Vagina (tissue), 2 donors: ENCODE measurements around the gene SLC26A9. TPM values are rescaled to one million over a fixed set of nuclear protein-coding genes. Genes with fewer than 3 reads are reported as not detected.

ENCODE experiments used
- DNase-seq, 2 donors: peaks; one replicate each; pipeline ENCODE4 v3.0.0-alpha.2; 2017; ENCODE audit errors: extremely low spot score in 2 of 2
- H3K27ac ChIP-seq: fragments of 200-600 bp; sonication (generic); one replicate; pipeline ENCODE4 v1.5.1; 2019
- H3K27me3 ChIP-seq: fragments of 200-600 bp; sonication (generic); one replicate; pipeline ENCODE4 v1.5.1; 2019
- H3K36me3 ChIP-seq, 2 donors: fragments of 200-600 bp; sonication (generic); one replicate each; pipeline ENCODE4 v1.5.1; 2017 to 2019
- H3K4me1 ChIP-seq: fragments of 200-600 bp; sonication (generic); one replicate; pipeline ENCODE4 v1.5.1; 2019
- H3K4me3 ChIP-seq, 2 donors: fragments of 200-600 bp; sonication (generic); 1 replicate in 1 of 2; 2 replicates in 1 of 2; pipeline ENCODE4 v1.5.1; 2016 to 2019
- H3K9me3 ChIP-seq: fragments of 200-600 bp; sonication (generic); one replicate; pipeline ENCODE4 v1.5.1; 2019
- POLR2A ChIP-seq, 2 donors: fragments of 450-650 bp; IDR thresholded peaks; one replicate each; pipeline ENCODE4 v1.6.1; 2017; ENCODE audit warnings: antibody characterized with exemption in 2 of 2, mild to moderate bottlenecking in 2 of 2, moderate library complexity in 2 of 2
- POLR2AphosphoS5 ChIP-seq, 2 donors: sonication (generic); formaldehyde crosslinking; IDR thresholded peaks; one replicate each; pipeline ENCODE4 v1.9.0; 2017; ENCODE audit warnings: antibody characterized with exemption in 2 of 2, mild to moderate bottlenecking in 2 of 2, low read depth in 1 of 2; ENCODE audit not compliant: insufficient read depth in 1 of 2
- intact Hi-C: fragments of 100-400 bp; cut with DNase I; formaldehyde crosslinking; loops from one replicate; pipeline ENCODE4 v1.15.1; 2023
- total RNA-seq: library from RNA; depleted of rRNA; stranded (reverse); fragments of >200 nt; gene quantifications from one replicate; pipeline ENCODE4 v1.2.3, GENCODE V29; 2016
- TF ChIP-seq, protein P1 (sequence below), 3 experiments: fragments of 450-650 bp in 2 of 3; fragments of 200-600 bp in 1 of 3; sonication (generic) in 1 of 3; IDR thresholded peaks; one replicate each; pipeline ENCODE4 v1.5.1; 2017 to 2019; ENCODE audit warnings: antibody characterized with exemption in 3 of 3, mild to moderate bottlenecking in 2 of 3, moderate library complexity in 2 of 3

Gene SLC26A9
- total RNA-seq, 1 donor from 2014 or later: 0.74 TPM

DNA sequence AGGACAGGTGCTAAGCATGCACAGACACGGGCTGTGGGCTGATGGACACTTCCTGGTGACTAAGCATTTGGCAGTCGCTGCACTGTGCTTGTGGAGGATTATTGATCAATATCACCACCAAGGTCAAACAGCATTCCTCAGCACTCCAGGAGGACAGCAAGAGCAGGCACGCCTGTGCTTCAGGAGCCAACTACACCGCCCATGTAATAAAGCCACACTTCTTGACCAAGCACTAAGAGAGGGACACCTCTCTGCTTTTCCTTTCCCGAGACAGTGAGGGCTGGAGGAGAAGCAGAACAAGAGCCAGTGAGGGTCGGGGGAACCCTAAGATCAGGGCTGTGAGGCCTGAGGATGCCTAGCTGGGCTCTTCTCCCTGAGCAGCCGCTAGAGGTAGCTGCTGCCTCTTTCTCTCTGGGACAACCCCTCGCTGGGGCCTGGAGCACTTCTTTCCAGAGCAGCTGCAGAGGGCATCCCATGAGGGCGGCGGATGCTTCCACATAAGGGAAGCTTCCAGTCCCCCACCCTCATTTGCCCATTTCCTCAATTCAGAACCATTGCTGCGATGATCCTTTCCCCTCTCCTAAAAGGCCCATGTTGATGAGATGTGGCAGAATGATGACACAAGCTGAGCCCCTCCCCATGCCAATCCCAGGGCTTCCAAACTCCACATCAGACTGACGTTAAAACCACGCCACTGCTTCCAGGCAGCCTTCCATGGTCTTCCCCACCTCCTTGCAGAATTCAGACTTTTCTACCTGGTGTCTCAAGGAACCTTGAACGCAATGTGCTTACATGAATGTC is 40.9 kb upstream of the SLC26A9 start:
- peaks cover 13% of the 10 kb centered on the region for H3K4me1 ChIP-seq

DNA sequence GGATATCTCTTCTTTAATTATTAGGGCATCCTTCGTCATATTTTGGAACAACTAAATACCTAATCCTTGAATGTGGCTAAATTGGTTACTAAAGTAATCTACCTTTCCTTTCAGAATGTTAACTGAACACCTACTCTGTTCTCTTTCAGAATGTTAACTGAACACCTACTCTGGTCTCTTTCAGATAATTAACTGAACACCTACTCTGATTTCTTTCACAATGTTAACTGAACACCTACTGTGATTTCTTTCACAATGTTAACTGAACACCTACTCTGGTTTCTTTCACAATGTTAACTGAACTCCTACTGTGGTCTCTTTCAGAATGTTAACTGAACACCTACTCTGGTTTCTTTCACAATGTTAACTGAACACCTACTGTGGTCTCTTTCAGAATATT is 38.0 kb upstream of the SLC26A9 start:
- intact Hi-C loops: loop anchor here (10.0 kb wide), 1 partner anchor 124 kb away; no protein-coding TSS in a partner anchor
- Histone ChIP-seq H3K4me3 (no peak overlapping the region), H3K36me3 (no peaks in the 10 kb centered on the region), H3K4me1 (peaks cover 23% of the 10 kb centered on the region), H3K27me3 (no peaks in the 10 kb centered on the region), H3K27ac (no peak overlapping the region), H3K9me3 (no peaks in the 10 kb centered on the region)
- TF ChIP-seq, protein P1, sequence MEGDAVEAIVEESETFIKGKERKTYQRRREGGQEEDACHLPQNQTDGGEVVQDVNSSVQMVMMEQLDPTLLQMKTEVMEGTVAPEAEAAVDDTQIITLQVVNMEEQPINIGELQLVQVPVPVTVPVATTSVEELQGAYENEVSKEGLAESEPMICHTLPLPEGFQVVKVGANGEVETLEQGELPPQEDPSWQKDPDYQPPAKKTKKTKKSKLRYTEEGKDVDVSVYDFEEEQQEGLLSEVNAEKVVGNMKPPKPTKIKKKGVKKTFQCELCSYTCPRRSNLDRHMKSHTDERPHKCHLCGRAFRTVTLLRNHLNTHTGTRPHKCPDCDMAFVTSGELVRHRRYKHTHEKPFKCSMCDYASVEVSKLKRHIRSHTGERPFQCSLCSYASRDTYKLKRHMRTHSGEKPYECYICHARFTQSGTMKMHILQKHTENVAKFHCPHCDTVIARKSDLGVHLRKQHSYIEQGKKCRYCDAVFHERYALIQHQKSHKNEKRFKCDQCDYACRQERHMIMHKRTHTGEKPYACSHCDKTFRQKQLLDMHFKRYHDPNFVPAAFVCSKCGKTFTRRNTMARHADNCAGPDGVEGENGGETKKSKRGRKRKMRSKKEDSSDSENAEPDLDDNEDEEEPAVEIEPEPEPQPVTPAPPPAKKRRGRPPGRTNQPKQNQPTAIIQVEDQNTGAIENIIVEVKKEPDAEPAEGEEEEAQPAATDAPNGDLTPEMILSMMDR (IDR thresholded peaks at IDR 0.05): no peak
- TF ChIP-seq POLR2AphosphoS5 (IDR thresholded peaks at IDR 0.05; ENCODE audit: insufficient read depth in 1 of 2, low read depth in 1 of 2): no peak
- TF ChIP-seq POLR2A (IDR thresholded peaks at IDR 0.05): no peak
- DNase-seq: no peak

More for the DNA sequence above, 40.9 kb upstream of the SLC26A9 start:
- DNase-seq: no peak
- H3K4me3 ChIP-seq: no peak overlapping the region
- intact Hi-C loops: loop anchor here (10.0 kb wide), 1 partner anchor 121 kb away; no protein-coding TSS in a partner anchor
- no peaks in the 10 kb centered on the region for H3K9me3 ChIP-seq
- no peaks in the 10 kb centered on the region for H3K36me3 ChIP-seq
- TF ChIP-seq, protein P1 (IDR thresholded peaks at IDR 0.05): peak; percentile 24 to 53 (median 44)
- TF ChIP-seq POLR2A (IDR thresholded peaks at IDR 0.05): no peak
- TF ChIP-seq POLR2AphosphoS5 (IDR thresholded peaks at IDR 0.05; ENCODE audit: insufficient read depth in 1 of 2, low read depth in 1 of 2): peak in 1 of 2 donors; percentile 62
- H3K27ac ChIP-seq: peak overlapping the region; percentile 19
- H3K27me3 ChIP-seq: no peaks in the 10 kb centered on the region

- Histone ChIP-seq H3K27me3 (no peaks in the 10 kb centered on the region), H3K4me3 (no peak overlapping the region), H3K36me3 (no peaks in the 10 kb centered on the region), H3K9me3 (no peaks in the 10 kb centered on the region), H3K4me1 (peaks cover 32% of the 10 kb centered on the region), H3K27ac (no peak overlapping the region)
- intact Hi-C loops: loop anchor here (10.0 kb wide), 1 partner anchor 124 kb away; no protein-coding TSS in a partner anchor
- no peak for DNase-seq
- TF ChIP-seq, protein P1 (IDR thresholded peaks at IDR 0.05): no peak
- TF ChIP-seq POLR2AphosphoS5 (IDR thresholded peaks at IDR 0.05; ENCODE audit: insufficient read depth in 1 of 2, low read depth in 1 of 2) (no peak), POLR2A (IDR thresholded peaks at IDR 0.05) (no peak)
Observed at GRCh38 chr1:205980237-205980870, 37.1 kb upstream of the SLC26A9 start.

DNA sequence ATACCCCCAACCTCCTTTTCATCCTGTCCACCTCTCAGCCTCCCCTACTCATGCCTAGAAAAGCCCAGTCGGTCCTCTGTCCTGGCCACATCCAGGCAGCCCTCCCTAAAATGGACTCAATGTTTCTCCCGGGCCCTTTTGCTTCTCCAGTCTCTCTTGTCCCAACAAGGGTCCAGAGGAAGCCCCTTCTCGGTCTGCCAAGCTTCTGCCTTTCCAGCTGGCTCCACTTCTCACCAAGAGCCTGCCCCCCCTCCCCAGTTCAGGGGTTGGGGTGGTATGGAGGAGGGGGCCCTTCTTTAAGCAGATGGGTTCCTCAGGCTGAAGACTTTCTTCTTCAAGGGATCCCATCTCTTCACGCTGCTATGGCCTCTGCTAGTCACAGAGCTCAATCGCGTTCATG is 36.0 kb upstream of the SLC26A9 start:
- Histone ChIP-seq H3K27ac (no peak overlapping the region), H3K36me3 (no peaks in the 10 kb centered on the region), H3K4me1 (peaks cover 26% of the 10 kb centered on the region), H3K4me3 (no peak overlapping the region), H3K9me3 (no peaks in the 10 kb centered on the region), H3K27me3 (no peaks in the 10 kb centered on the region)
- intact Hi-C loops: loop anchor here (10.0 kb wide), 1 partner anchor 184 kb away; no protein-coding TSS in a partner anchor
- TF ChIP-seq, protein P1 (IDR thresholded peaks at IDR 0.05): no peak
- no peak for DNase-seq
